ENCODE results near the gene TMEM87B. TPM values are rescaled to one million over a fixed set of nuclear protein-coding genes. Genes with fewer than 3 reads are reported as not detected.

TMEM87B gene
- total and polyA plus RNA-seq, 2 of the 4 experiments (the other 2 are of a cell fraction): 6.3 to 12.5 TPM

DNA sequence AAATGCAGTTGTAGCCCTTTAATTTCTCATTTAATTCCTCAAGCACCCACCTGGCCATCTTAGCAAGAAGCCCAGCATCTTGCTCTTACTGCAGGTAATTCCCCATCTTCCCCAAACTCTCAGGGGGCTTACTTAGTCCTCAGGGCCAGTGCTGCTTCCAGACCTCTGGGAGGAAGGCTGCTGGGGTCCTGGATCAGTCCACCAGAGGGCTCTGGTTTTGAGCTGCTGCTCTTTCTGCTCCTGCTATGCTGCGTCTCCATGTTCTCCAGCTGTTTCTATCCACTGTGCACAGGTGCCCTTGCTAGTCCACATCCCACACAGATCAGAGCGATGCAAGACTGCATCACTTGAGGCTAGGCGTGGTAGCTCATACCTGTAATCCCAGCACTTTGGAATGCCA, 34.5 kb upstream of the TMEM87B start:
- no peaks in the 10 kb centered on the region for H3K79me1 ChIP-seq (ENCODE audit: low read depth in 1 of 2, low read length in 2 of 2)
- no peaks in the 10 kb centered on the region for H3K36me3 ChIP-seq (ENCODE audit: control insufficient read depth, insufficient read depth, low read length)
- intact Hi-C loops (cut with micrococcal nuclease): no loop called here
- no peaks in the 10 kb centered on the region for H3K9me1 ChIP-seq (ENCODE audit: insufficient read depth, low read length)
- H3K56ac ChIP-seq (ENCODE audit: extremely low read depth, insufficient read depth, low read length): no peak overlapping the region
- H4K5ac ChIP-seq (ENCODE audit: low read depth, low read length): no peak overlapping the region
- POLR2A ChIA-PET (ENCODE audit: unreplicated experiment): no interaction called here
- H2AFZ ChIP-seq (replicated peaks; ENCODE audit: low read length, poor library complexity): no peak overlapping the region
- no peak overlapping the region for H3K18ac ChIP-seq (ENCODE audit: low read depth, low read length)
- H4K91ac ChIP-seq (ENCODE audit: insufficient read depth, low read depth, low read length): no peak overlapping the region
- in situ Hi-C loops (cut with MboI; ENCODE audit: low sequenced_read_pairs): no loop called here
- no TSS peak for BruUV-seq (replicated peaks)
- no peak overlapping the region for H3K4me2 ChIP-seq (ENCODE audit: low read depth, low read length)
- H2BK5ac ChIP-seq (ENCODE audit: low read depth, low read length, poor library complexity, severe bottlenecking): no peak overlapping the region
- H4K20me1 ChIP-seq (ENCODE audit: insufficient read depth, low read length): no peaks in the 10 kb centered on the region; the same call in 1 of the 2 replicates
- CTCF ChIA-PET: no interaction called here
- WGBS, 2 experiments (ENCODE audit: extremely low coverage in 2 of 2, insufficient read length in 1 of 2): 78% methylated on average over 3 of the region's 3 CpGs; no CpG with 5 or more reads in 1 of the 2 experiments
- H4K8ac ChIP-seq (ENCODE audit: low read depth in 2 of 2, low read length in 2 of 2): no peak overlapping the region
- DNase-seq (no peak), ATAC-seq (ENCODE audit: low read depth) (no peak)
- peaks cover 6% of the 10 kb centered on the region for H3K27me3 ChIP-seq (ENCODE audit: control insufficient read depth, insufficient read depth, low read length)
- H3K4me1 ChIP-seq (ENCODE audit: control insufficient read depth, insufficient read depth, low read length): no peaks in the 10 kb centered on the region
- H3K9me3 ChIP-seq (ENCODE audit: control insufficient read depth, insufficient read depth, low read length): no peaks in the 10 kb centered on the region
- no peak overlapping the region for H2AK9ac ChIP-seq (replicated peaks; ENCODE audit: low read depth, low read length, poor library complexity)
- no peak overlapping the region for H3K4ac ChIP-seq (ENCODE audit: low read depth, low read length)
- H3K4me3 ChIP-seq (ENCODE audit: insufficient read depth, low read depth, low read length): no peak overlapping the region
- H3K27ac ChIP-seq (ENCODE audit: insufficient read depth, low read length): no peak overlapping the region
- dilution Hi-C loops (cut with HindIII; ENCODE audit: low sequenced_read_pairs, unreplicated experiment): no loop called here
- no peak overlapping the region for H3K23ac ChIP-seq (ENCODE audit: low read depth, low read length)
- H2AK5ac ChIP-seq (ENCODE audit: low read depth, low read length): no peak overlapping the region
- no peak overlapping the region for H2BK120ac ChIP-seq (ENCODE audit: low read depth, low read length)
- no peak overlapping the region for H3K9ac ChIP-seq (ENCODE audit: low read depth, low read length)
- H2BK20ac ChIP-seq (ENCODE audit: low read depth, low read length): no peak overlapping the region
- TF ChIP-seq, protein P1, sequence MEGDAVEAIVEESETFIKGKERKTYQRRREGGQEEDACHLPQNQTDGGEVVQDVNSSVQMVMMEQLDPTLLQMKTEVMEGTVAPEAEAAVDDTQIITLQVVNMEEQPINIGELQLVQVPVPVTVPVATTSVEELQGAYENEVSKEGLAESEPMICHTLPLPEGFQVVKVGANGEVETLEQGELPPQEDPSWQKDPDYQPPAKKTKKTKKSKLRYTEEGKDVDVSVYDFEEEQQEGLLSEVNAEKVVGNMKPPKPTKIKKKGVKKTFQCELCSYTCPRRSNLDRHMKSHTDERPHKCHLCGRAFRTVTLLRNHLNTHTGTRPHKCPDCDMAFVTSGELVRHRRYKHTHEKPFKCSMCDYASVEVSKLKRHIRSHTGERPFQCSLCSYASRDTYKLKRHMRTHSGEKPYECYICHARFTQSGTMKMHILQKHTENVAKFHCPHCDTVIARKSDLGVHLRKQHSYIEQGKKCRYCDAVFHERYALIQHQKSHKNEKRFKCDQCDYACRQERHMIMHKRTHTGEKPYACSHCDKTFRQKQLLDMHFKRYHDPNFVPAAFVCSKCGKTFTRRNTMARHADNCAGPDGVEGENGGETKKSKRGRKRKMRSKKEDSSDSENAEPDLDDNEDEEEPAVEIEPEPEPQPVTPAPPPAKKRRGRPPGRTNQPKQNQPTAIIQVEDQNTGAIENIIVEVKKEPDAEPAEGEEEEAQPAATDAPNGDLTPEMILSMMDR (conservative IDR thresholded peaks at IDR 0.05; ENCODE audit: low read depth, low read length): no peak
- no peak overlapping the region for H3K14ac ChIP-seq (replicated peaks; ENCODE audit: low read depth, low read length)
- H2BK15ac ChIP-seq (ENCODE audit: low read depth, low read length): no peak overlapping the region

Measured in IMR-90 (cell line).